Frontal cortex (tissue), 4 donors: ENCODE data around the gene CDKL5. TPM values are rescaled to one million over a fixed set of nuclear protein-coding genes. Genes with fewer than 3 reads are reported as not detected.
"Not testable (repeated sequence)": the region's sequence is repeated elsewhere in the genome, so short reads cannot be mapped to it uniquely, and the experiment has no call there.

Experiments used
- DNase-seq, 2 donors: peaks; one replicate each; pipeline ENCODE4 v3.0.0; 2012; ENCODE audit warnings: low spot score in 2 of 2
- FAIRE-seq: peaks from 2 replicates; lab custom pipeline; 2012; peaks lifted over from hg19 to GRCh38; lab: Jason Lieb, UNC
- total RNA-seq: library from RNA; depleted of rRNA; stranded (reverse); fragments of >200 nt; gene quantifications from one replicate; pipeline ENCODE4 v1.2.3, GENCODE V29; 2014
- donor health status: control.
- donor health status: control.
- donor health status: control.

The CDKL5 gene
- total RNA-seq, 1 donor from 2014 or later = 37.5 TPM

GRCh38 chrX:18565727-18566126 lies 140.3 kb downstream of the CDKL5 start:
- DNase-seq (no peak), FAIRE-seq (no peak)

GRCh38 chrX:18566748-18567147 lies 141.3 kb downstream of the CDKL5 start:
- FAIRE-seq = no peak
- DNase-seq = no peak

- no peak for DNase-seq
- no peak for FAIRE-seq
These were observed 148.1 kb downstream of the CDKL5 start for GRCh38 chrX:18573556-18573955.

GRCh38 chrX:18574591-18574990 lies 149.2 kb downstream of the CDKL5 start:
- no peak for FAIRE-seq

GRCh38 chrX:18575744-18576143 lies 150.3 kb downstream of the CDKL5 start:
- FAIRE-seq (no peak), DNase-seq (no peak)

More at GRCh38 chrX:18574591-18574990, 149.2 kb downstream of the CDKL5 start:
- no peak for DNase-seq

- DNase-seq (no peak), FAIRE-seq (no peak)
These were observed 152.0 kb downstream of the CDKL5 start for GRCh38 chrX:18577400-18577799.

GRCh38 chrX:18578546-18578945 lies 153.1 kb downstream of the CDKL5 start:
- FAIRE-seq = no peak
- no peak for DNase-seq

GRCh38 chrX:18579495-18579894 lies 154.1 kb downstream of the CDKL5 start:
- DNase-seq (no peak), FAIRE-seq (no peak)

GRCh38 chrX:18582910-18583493 lies 157.6 kb downstream of the CDKL5 start:
- FAIRE-seq (no peak), DNase-seq (no peak)

GRCh38 chrX:18589292-18589691 lies 163.9 kb downstream of the CDKL5 start:
- DNase-seq, FAIRE-seq: not testable (repeated sequence)

- DNase-seq = no peak
- no peak for FAIRE-seq
These were observed 166.4 kb downstream of the CDKL5 start for GRCh38 chrX:18591834-18592233.

- FAIRE-seq (no peak), DNase-seq (no peak)
These were observed 168.7 kb downstream of the CDKL5 start for GRCh38 chrX:18594079-18594478.

GRCh38 chrX:18596096-18596495 lies 170.7 kb downstream of the CDKL5 start:
- no peak for DNase-seq
- no peak for FAIRE-seq

- no peak for DNase-seq
- FAIRE-seq = no peak
These were observed 173.0 kb downstream of the CDKL5 start for GRCh38 chrX:18598413-18598812.

- no peak for FAIRE-seq
These were observed 182.6 kb downstream of the CDKL5 start for GRCh38 chrX:18607966-18608365.

GRCh38 chrX:18613930-18614639 lies 188.7 kb downstream of the CDKL5 start:
- FAIRE-seq = no peak
- no peak for DNase-seq

More at GRCh38 chrX:18607966-18608365, 182.6 kb downstream of the CDKL5 start:
- DNase-seq = no peak

- no peak for FAIRE-seq
- DNase-seq = no peak
These were observed 191.4 kb downstream of the CDKL5 start for GRCh38 chrX:18616688-18617406.

GRCh38 chrX:18617407-18617750 lies 192.0 kb downstream of the CDKL5 start:
- DNase-seq (no peak), FAIRE-seq (no peak)

- FAIRE-seq = no peak
- DNase-seq = no peak
These were observed 193.9 kb downstream of the CDKL5 start for GRCh38 chrX:18619288-18619687.

- DNase-seq (no peak), FAIRE-seq (no peak)
These were observed 194.9 kb downstream of the CDKL5 start for GRCh38 chrX:18620349-18620748.

- FAIRE-seq (no peak), DNase-seq (no peak)
These were observed 199.2 kb downstream of the CDKL5 start for GRCh38 chrX:18624599-18624998.
